Anterior cingulate cortex (tissue), 58 donors: ENCODE data around the gene PIP4K2A.
"Not testable (repeated sequence)": the region's sequence is repeated elsewhere in the genome, so short reads cannot be mapped to it uniquely, and the experiment has no call there.

Source experiments
- DNase-seq, 58 donors: peaks; one replicate each; lab custom pipeline; 2025; lab: John Stamatoyannopoulos, UW

Gene PIP4K2A

DNA sequence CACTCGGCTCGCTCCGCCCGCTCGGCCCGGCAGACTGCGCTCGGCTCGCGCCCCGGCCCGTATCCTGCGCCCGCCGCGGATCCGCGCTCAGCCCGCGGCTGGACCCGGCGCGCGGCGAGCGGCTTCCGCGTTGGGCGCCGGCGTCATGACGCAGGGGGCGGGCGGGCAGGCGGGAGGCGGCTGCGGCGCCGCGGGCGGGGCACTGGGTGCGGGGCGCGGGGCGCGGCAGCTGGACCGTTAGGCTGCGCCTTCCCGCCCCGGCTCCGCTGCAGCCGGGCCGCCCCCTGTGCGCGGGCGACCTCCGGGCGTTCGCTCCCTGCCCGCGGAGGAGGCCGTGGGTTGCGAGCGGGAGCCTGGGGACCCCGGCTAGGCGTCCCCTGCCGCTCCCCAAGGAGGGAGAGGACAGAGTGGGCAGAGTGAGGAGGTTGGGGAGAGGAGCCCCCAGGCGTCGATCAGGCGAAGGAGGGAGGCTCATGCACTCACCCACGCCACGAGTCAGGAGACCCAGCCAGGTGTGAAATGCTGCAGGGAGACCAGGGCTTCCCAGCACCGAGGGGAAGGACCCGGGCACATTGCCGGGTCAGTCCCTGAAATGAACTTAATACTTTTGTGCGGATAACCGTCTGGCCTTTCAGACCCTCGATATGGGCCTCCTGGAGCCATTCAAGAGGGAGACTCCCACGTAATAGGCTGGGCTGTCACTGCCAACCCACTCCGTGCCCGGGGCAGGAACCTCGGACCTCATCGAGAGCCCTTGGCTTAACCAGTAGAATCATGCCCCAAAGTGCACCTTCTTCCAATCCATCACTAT is at the start of gene PIP4K2A:
PIP4K2A (minus strand) TSS at position 100 of the 811 bp plus-strand sequence. CDS start 252 bp downstream, outside the sequence.
- peak in 49 of 58 donors; percentile 30 to 78 (median 61) for DNase-seq

DNA sequence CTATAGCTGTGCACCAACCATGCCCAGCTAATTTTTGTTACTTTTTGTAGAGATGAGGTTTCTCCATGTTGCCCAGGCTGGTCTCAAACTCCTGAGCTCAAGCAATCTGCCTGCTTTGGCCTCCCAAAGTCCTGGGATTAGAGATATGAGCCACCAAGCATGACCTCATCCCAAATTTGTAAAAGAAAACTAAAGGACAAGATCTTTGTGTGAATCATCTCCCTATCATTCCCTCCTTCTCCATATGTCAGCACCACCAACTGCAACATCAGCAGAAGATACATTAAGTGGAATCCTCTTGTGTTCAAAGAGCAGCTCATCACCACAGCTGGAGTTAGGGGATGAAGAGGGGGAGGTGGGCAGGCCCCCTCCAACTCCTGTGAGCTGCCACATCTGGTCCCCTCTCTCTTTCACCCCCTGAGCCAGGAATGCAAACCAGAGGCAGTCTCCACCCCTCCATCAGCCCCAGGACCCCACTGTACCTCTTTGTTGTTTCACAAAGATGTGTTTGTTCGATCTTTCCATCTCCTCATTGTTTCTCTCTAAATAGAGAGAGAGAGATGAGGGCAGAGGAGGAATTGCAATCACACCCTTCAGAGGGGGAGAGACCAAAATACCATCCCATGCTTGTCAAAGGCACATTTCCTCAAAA is 47.3 kb upstream of the PIP4K2A start:
- DNase-seq: peak in 43 of 58 donors; percentile 8 to 87 (median 52)

DNA sequence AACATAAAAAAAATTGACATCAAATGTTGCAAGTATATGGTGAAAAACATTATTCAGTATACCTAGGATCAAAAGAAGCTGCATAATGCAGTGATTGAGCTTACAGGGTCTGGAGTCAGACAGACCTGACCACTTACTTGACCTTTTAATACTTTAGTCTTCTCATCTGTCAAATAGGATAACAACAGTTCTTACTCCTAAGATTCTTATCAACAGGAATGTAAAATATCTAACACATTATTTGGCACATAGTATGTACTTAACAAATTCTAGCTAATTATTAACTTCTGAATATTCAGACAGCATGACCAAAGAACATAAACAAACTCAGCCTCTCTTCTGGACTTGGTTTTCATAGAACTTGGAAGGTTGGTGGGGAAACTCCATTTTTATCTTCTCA is 45.6 kb upstream of the PIP4K2A start:
- no peak for DNase-seq

DNA sequence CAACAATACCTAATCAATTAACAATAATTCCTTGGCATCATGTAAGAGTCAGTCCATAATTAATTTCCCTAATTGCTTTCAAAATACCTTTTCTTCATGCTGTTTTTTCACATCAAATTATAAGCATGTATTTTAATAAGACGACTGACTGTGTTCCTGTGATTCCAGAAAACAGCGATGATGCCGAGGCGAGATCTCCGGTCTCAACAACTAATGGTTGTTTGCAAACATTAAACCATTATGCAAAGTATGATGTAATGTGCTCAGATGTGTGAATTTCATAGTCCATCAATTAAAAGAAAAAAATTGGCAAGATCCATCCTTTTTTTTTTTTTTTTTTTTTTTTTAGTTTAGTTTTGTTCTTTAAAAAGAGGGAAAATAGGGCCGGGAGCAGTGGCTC is 44.5 kb upstream of the PIP4K2A start:
- no peak for DNase-seq

DNA sequence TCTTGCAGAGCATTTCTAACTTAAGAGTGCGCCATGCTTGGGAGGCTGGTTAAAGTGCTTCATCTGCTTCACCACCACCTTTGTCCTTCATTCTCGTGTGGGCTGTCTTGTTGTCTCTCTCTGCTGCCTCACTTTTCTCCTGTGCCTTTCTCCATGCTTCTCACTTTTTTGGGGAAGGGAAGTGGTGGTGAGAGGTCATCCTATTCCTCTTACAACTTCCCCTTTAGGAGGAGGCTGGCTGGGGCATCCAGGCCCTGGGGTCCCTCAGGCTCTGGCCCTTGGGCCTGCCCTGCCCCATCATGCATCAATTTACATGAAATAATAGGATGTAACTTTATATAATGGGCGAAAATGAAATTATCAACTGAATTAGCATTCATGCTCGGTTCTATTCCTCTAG is 39.9 kb upstream of the PIP4K2A start:
- DNase-seq: no peak

DNA sequence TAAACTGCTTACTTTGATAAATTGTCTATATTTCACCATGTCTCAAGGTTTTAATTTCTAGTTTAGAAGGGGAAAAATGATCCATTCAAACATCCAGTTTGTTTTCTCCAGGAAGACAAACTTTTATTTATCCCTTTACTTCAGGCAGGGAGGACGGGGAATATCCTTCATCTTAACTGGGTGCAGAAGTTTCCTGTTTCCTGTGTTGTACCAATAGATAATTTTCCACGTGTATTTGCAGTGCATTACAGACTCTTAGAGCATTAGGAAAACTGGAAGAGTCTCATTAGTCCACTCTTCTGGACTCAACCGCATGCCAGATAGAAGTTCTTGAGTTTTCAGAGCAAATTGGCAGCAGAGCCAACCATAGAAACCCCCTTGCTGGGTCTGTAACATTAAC is 39.4 kb upstream of the PIP4K2A start:
- DNase-seq: no peak

DNA sequence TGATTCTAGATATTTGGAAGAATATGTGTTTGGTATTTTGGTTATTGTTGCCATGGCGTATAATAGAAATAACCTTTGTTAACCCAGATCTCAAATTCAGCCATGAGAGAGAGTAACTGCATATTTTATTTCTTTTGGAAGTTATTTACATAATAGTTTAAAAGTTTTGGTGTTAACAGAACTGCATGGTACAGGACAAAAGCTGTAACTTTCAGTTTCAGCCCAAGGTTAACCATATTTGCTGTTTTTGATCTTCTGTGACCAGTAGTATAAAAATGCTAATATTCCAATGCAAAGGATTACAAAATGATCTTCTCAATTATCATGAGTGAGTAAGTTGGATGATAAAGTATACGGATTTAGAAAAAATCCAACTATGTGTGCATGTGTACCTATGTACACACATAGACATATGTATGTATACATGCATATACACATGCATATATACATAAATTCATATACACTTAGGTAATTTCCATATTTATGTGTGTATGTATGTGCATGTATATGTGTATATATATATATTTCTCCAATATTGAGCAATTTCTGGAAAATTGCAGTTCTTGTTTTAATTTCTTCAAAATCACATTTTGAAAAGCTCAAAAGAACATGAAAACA is 38.0 kb upstream of the PIP4K2A start:
- DNase-seq: no peak

DNA sequence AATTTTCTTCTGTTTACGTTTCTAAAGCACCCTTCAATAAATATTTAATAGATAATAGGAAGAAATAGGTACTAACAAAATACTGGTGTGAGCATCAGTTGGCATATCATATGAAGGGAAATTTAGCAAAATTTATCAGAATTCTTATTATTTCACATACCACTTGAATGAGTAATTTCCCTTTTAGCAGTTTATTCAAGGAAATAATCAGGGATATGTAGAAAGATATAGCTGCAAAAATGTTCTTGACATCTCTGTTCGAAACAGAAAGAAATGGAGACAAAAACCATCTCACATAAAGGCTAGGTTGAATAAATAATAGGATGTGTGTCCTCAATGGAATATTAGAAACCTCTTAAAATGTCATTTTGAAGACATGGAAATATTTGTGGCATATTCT is 35.8 kb upstream of the PIP4K2A start:
- no peak for DNase-seq

DNA sequence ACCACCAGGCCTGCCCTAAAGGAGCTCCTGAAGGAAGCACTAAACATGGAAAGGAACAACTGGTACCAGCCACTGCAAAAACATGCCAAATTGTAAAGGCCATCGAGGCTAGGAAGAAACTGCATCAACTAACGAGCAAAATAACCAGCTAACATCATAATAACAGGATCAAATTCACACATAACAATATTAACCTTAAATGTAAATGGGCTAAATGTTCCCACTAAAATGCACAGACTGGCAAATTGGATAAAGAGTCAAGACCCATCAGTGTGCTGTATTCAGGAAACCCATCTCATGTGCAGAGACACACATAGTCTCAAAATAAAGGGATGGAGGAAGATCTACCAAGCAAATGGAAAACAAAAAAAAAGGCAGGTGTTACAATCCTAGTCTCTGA is 30.5 kb upstream of the PIP4K2A start:
- DNase-seq: not testable (repeated sequence)

DNA sequence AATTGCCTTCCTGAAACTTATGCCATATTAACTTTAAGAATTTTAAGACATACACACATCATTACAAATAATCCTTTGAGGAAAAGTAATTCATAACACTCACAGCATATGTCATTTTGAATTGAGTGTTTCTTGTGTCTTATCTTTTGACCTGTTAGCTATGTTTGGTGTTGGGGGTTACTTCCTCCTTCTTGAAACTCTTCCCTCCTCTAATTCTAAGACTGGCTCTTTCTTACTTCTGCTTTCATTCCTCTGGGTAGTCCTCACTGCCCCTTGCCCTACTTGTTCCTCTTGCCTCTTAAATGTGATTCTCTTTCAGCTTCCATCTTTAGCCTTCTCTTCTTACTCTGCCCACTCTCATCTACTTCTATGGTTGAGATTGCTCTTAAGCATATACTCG is 28.3 kb upstream of the PIP4K2A start:
- no peak for DNase-seq

DNA sequence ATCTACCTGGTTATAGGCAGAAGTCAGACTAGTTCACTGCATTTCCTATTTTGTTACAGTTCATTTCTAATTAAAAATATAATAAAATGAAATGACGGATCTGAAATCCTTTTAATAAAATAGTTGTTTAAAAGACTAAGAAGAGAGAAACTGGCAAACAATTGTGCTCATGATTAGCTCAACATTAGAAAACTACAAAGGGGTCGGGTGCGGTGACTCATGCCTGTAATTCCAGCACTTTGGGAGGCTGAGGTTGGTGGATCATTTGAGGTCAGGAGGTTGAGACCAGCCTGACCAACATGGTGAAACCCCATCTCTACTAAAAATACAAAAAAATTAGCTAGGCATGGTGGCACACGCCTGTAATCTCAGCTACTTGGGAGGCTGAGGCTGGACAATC is 27.3 kb upstream of the PIP4K2A start:
- not testable (repeated sequence) for DNase-seq

DNA sequence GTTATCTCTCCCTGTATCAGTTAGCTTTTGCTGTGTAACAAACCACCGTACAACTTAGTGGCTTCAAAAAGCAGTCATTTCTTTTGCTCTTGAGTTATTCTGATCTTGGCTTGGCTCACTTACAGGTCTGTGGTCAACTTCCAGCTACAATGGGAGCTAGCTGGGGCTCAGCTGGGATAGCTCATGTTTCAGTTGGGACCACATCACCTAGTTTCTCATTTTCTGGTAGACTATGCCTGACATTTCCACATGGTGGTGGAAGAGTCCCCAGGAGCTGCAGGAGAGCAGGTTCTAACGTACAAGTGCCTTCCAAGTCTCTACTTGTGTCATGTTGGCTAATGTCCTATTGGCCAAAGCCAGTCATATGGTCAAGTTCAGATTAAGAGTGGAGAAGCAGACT is 25.8 kb upstream of the PIP4K2A start:
- DNase-seq: no peak

DNA sequence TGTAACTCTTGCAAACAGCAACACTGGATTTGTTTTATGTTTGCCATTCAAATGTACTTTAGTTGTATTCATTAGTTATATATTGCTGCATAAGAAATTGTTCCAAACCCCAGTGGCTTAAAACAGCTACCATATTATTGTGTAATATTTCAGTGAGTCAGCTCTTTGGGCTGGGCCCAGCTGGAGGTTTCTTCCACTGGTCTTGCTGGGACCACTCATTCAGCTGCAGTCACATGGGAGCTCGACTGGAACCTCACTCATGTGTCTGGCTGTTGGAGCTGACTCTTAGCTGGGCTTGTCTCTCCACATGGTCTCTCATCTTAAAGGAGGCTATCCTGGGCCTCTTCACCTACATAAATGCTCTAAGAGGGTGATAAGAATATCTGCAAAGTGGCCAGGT is 23.2 kb upstream of the PIP4K2A start:
- DNase-seq: no peak

DNA sequence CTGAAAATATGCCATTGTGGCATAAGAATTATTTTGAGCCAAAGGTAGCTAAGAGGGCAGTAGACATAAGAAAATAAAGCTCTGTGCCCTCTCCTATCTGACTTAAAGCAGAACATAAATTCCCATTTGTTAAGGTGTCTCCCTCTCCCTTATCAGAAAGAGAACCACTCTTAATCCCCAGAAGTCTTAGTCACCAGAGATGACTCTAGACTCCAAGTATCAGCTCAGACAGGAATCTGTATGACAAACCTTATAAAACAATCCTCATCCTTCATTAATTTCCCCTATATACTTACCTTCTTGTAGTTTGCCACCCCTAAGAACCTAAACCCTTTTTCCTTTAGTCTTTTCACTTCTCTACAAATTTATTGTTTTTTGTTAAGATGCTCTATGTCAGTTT is 21.8 kb upstream of the PIP4K2A start:
- DNase-seq: no peak

DNA sequence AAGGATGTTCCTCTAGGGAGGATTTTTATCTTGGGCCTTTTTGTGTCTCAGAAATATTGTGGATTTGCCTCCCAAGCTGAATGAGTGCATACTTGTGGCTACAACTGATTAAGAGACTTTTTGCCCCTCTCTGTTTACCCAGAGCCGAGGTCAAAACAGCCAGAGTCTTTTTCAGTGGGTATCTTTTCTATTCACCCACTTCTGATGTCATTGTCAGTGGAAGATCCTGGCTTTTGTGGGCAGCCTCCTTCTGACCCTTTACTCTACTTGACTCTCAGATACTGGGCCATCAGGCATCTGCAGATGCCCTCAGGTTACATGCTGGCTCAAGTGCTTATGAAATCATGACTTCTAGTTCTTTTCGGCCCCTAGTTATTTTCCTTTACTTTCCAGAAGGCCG is 19.6 kb upstream of the PIP4K2A start:
- DNase-seq: no peak

DNA sequence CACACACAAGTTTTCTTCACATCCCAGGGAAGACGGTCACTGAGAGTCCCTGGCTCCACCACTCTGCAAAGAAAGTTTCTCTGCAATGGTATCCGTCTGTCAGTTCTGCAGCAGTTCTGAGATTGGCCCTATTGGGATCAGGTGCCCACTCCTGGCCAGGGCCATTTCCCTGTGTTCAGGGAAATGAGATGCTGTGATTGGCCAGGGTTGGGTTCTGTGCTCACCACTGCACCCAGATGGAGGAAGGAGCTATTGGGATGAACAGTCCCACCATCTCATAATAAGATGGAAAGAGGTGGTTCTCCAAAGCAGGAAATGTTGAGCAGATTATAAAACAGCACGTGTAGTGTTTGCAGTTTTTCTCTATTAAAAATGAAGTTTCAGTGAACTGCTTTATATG is 13.3 kb upstream of the PIP4K2A start:
- no peak for DNase-seq

DNA sequence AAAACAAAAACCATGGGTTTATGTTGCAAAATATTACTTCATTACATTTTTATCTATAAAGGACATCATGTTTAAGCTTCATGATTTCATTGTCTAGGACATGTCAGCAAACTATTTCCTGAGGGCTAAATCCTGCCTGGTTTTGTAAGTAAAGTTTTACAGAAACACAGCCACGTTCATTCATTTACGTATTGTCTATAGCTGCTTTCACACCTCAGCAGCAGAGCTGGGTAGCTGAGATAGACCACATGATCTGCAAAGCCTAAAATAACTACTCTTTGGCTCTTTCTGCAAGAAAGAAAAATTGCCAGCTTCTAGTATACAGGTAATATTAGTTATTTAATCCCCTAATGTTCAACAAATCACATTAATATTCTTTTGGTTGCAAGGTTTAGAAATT is 12.7 kb upstream of the PIP4K2A start:
- DNase-seq: no peak

DNA sequence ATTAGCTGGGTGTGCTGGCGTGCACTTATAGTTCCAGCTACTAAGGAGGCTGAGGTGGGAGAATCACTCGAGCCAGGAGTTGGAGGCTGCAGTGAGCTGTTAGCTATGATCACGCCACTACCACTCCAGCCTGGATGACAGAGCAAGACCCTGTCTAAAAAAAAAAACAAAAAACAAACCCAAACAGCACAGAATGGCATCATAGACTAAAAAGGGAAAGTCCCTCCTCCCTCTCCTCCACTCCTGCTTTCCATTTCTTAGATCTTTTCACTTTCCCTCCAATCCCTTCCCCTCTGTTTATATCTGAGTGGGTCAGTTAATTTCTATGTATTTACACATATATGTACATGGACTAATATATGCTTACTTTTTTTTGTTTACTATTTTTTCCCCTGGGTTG is 10.4 kb upstream of the PIP4K2A start:
- DNase-seq: no peak

DNA sequence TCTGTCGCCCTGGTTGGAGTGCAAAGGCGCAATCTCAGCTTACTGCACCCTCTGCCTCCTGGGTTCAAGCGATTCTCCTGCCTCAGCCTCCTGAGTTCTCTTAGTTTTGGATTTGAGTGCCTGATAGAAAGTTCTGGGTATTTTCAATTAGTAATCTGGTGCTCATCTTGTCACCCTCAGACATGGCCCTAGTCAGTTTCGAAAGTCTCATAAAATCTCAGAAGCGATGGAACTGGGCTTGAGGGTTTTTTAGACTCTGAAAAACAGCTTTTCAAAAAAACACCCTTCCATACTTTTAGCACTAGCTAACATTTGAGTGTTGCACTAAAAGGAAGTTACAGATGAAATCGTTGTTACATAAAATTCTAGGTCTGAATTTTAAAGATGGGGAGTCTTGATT is 9.4 kb upstream of the PIP4K2A start:
- no peak for DNase-seq

DNA sequence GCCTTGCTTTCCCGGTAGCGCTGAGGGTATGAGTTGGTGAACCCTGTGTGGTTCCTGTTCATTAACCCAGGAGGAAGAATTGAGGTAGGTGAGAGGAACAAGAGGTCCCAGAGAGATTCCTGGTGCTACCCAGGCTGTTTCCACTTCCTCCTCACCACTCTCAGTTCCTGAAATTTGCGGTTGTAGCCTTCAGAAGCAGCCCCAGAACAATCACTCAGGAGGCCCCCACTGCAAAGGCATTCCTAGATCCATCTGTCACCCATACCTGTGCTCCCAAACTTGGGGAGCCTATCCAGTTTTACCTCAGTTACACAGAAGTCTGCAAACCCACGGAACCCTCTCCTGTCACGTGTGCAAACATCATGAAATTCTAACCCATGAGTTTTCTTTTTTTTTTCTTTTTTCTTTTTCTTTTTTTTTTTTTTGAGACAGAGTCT is 9.0 kb upstream of the PIP4K2A start:
- peak in 6 of 58 donors; percentile 17 to 37 (median 22) for DNase-seq

DNA sequence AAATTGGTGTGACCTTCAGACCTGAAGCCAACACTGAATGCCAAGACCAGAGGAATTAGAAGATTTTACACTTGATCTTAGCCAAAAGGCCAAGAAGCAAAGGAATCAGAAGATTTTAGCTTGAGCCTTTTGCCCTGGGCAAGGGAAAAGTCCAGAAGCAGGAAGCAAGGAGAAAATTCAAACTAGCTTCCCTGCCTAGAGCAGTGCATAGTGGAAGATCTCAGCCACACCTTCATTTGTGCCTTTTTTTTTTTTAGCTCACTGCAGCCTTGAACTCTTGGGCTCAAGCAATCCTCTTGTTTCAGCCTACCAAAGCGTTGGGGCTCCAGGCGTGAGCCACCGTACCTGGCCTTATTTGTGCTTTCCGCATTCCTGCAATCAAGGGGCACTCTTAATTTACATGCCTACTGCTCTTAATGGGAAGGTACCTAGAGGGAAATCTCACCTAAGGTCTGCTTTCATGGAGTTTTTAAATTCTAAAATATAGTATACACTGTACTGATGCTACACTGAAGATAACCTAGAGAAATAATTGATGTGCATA is 8.3 kb upstream of the PIP4K2A start:
- no peak for DNase-seq
